Osteoblast (primary cell): ENCODE data around the gene TMEM240. TPM values are rescaled to one million over a fixed set of nuclear protein-coding genes. Genes with fewer than 3 reads are reported as not detected.

Experiments
- DNase-seq: peaks from one replicate; pipeline ENCODE4 v3.0.0; 2011; ENCODE audit warnings: low spot score, mixed read lengths; ENCODE audit not compliant: insufficient read length; ENCODE audit errors: missing footprints
- H2AFZ ChIP-seq: 2 replicates; pipeline ENCODE4 v1.6.0; 2011; ENCODE audit warnings: mild to moderate bottlenecking, low read length
- H3K27ac ChIP-seq: 2 replicates; pipeline ENCODE4 v1.5.1; 2011; ENCODE audit warnings: mild to moderate bottlenecking, low read depth, low read length, moderate library complexity
- H3K27me3 ChIP-seq: 2 replicates; pipeline ENCODE4 v1.6.0; 2012; ENCODE audit warnings: mild to moderate bottlenecking, control low read depth, inconsistent platforms, low read length, moderate library complexity; ENCODE audit not compliant: insufficient read depth
- H3K36me3 ChIP-seq: 2 replicates; pipeline ENCODE4 v1.5.1; 2011; ENCODE audit warnings: mild to moderate bottlenecking, low read length, control low read depth, moderate library complexity; ENCODE audit not compliant: insufficient read depth
- H3K4me1 ChIP-seq: 2 replicates; pipeline ENCODE4 v1.5.1; 2011; ENCODE audit warnings: mild to moderate bottlenecking, low read length, control low read depth, moderate library complexity; ENCODE audit not compliant: insufficient read depth
- H3K4me2 ChIP-seq: 2 replicates; pipeline ENCODE4 v1.6.0; 2011; ENCODE audit warnings: mild to moderate bottlenecking, low read length; ENCODE audit not compliant: insufficient read depth
- H3K4me3 ChIP-seq: fragments of 200-600 bp; sonication (generic); 3 replicates; pipeline ENCODE4 v1.5.1; 2012; ENCODE audit warnings: mild to moderate bottlenecking, low read length, inconsistent platforms; ENCODE audit not compliant: insufficient read depth
- H3K79me2 ChIP-seq: 2 replicates; pipeline ENCODE4 v1.6.0; 2012; ENCODE audit warnings: mild to moderate bottlenecking, low read length, control low read depth, inconsistent platforms; ENCODE audit not compliant: insufficient read depth
- H3K9me3 ChIP-seq: 2 replicates; pipeline ENCODE4 v1.5.1; 2011; ENCODE audit warnings: low read depth, low read length, control low read depth
- H4K20me1 ChIP-seq: 2 replicates; pipeline ENCODE4 v1.6.0; 2012; ENCODE audit warnings: mild to moderate bottlenecking, low read length, control low read depth; ENCODE audit not compliant: insufficient read depth
- CTCF ChIP-seq: IDR thresholded peaks from 2 replicates; pipeline ENCODE4 v1.5.1; 2011; ENCODE audit warnings: mild to moderate bottlenecking, low read depth, low read length, moderate library complexity; ENCODE audit errors: extremely low read depth
- total RNA-seq: library from RNA; depleted of rRNA; stranded (reverse); fragments of >200 nt; gene quantifications from 2 replicates; pipeline ENCODE4 v1.2.3, GENCODE V29; 2012

The TMEM240 gene
- total RNA-seq, 1 donor: 1.8 TPM

- H3K4me3 ChIP-seq: no peak overlapping the region
- H3K27me3 ChIP-seq: no peaks in the 10 kb centered on the region
- peak overlapping the region; percentile 80 for H3K27ac ChIP-seq
- peaks cover 18% of the 10 kb centered on the region for H3K4me1 ChIP-seq
- peak; percentile 36 for DNase-seq
- H3K36me3 ChIP-seq: peaks cover 63% of the 10 kb centered on the region
- H3K9me3 ChIP-seq: no peaks in the 10 kb centered on the region
- TF ChIP-seq CTCF: no peak
- H4K20me1 ChIP-seq: peaks cover 76% of the 10 kb centered on the region
- no peak overlapping the region for H2AFZ ChIP-seq
- H3K4me2 ChIP-seq: no peak overlapping the region
- H3K79me2 ChIP-seq: peaks cover 96% of the 10 kb centered on the region
Observed at GRCh38 chr1:1565340-1565739, 24.9 kb upstream of the TMEM240 start.

GRCh38 chr1:1564268-1564667, 23.8 kb upstream of the TMEM240 start:
- H3K4me1 ChIP-seq: peaks cover 18% of the 10 kb centered on the region
- no peak for TF ChIP-seq CTCF
- H2AFZ ChIP-seq: no peak overlapping the region
- no peak overlapping the region for H3K27ac ChIP-seq
- H3K4me3 ChIP-seq: no peak overlapping the region
- H3K9me3 ChIP-seq: no peaks in the 10 kb centered on the region
- H3K4me2 ChIP-seq: no peak overlapping the region
- no peaks in the 10 kb centered on the region for H3K27me3 ChIP-seq
- H4K20me1 ChIP-seq: peaks cover 69% of the 10 kb centered on the region
- H3K36me3 ChIP-seq: peaks cover 60% of the 10 kb centered on the region
- peaks cover 93% of the 10 kb centered on the region for H3K79me2 ChIP-seq
- peak; percentile 66 for DNase-seq

GRCh38 chr1:1563688-1564087, 23.3 kb upstream of the TMEM240 start:
- Histone ChIP-seq H3K4me1 (peaks cover 18% of the 10 kb centered on the region), H3K27me3 (no peaks in the 10 kb centered on the region), H2AFZ (no peak overlapping the region), H3K9me3 (no peaks in the 10 kb centered on the region), H3K79me2 (peaks cover 92% of the 10 kb centered on the region), H3K4me3 (no peak overlapping the region), H4K20me1 (peaks cover 72% of the 10 kb centered on the region), H3K36me3 (peaks cover 57% of the 10 kb centered on the region), H3K27ac (no peak overlapping the region), H3K4me2 (no peak overlapping the region)
- peak; percentile 43 for DNase-seq
- no peak for TF ChIP-seq CTCF

- Histone ChIP-seq H3K27ac (no peak overlapping the region), H3K9me3 (no peaks in the 10 kb centered on the region), H3K79me2 (peaks cover 86% of the 10 kb centered on the region), H3K4me2 (no peak overlapping the region), H2AFZ (no peak overlapping the region), H3K4me1 (peaks cover 13% of the 10 kb centered on the region), H3K27me3 (no peaks in the 10 kb centered on the region), H3K36me3 (peaks cover 53% of the 10 kb centered on the region), H4K20me1 (peaks cover 68% of the 10 kb centered on the region), H3K4me3 (no peak overlapping the region)
- TF ChIP-seq CTCF: no peak
- peak; percentile 31 for DNase-seq
Observed at GRCh38 chr1:1562556-1563195, 22.3 kb upstream of the TMEM240 start.
